ENCODE results near the gene CCR2.

DNA sequence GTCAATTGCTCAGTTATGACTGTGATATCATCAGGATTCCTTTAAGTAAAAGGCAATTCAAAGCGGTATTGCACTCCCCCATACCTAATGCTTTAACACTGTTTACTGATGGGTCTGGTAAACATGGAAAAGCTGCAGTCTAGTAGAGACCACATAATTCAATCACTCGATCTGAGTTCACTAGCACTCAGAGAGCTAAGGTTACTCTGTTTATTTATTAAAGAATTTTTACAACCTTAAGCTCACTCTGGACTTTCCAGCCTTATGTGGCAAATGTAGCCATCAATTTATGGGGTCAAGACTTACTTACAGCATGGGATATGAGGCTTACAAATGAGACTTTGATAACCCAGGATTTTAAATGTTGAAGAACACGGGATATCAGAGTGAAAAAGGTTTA lies 18.4 kb upstream of the CCR2 start:
- TF ChIP-seq, protein P1, sequence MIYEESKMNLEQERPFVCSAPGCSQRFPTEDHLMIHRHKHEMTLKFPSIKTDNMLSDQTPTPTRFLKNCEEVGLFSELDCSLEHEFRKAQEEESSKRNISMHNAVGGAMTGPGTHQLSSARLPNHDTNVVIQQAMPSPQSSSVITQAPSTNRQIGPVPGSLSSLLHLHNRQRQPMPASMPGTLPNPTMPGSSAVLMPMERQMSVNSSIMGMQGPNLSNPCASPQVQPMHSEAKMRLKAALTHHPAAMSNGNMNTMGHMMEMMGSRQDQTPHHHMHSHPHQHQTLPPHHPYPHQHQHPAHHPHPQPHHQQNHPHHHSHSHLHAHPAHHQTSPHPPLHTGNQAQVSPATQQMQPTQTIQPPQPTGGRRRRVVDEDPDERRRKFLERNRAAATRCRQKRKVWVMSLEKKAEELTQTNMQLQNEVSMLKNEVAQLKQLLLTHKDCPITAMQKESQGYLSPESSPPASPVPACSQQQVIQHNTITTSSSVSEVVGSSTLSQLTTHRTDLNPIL (CRISPR knock-in tag; IDR thresholded peaks at IDR 0.05; ENCODE audit: low read depth) = no peak
- TF ChIP-seq ZFP30 (CRISPR knock-in tag; IDR thresholded peaks at IDR 0.05) (no peak), RARB (CRISPR knock-in tag; IDR thresholded peaks at IDR 0.05) (no peak), ESRRG (CRISPR knock-in tag; IDR thresholded peaks at IDR 0.05) (no peak), BACH2 (CRISPR knock-in tag; IDR thresholded peaks at IDR 0.05; ENCODE audit: borderline replicate concordance) (no peak), CSDC2 (CRISPR knock-in tag; IDR thresholded peaks at IDR 0.05) (no peak), PATZ1 (CRISPR knock-in tag; IDR thresholded peaks at IDR 0.05; ENCODE audit: borderline replicate concordance) (no peak), ZFP3 (CRISPR knock-in tag; IDR thresholded peaks at IDR 0.05) (no peak), GLIS3 (CRISPR knock-in tag; IDR thresholded peaks at IDR 0.05) (no peak), TOX (CRISPR knock-in tag; IDR thresholded peaks at IDR 0.05; ENCODE audit: borderline replicate concordance) (no peak)
